ENCODE results near the gene RAB37. TPM values are rescaled to one million over a fixed set of nuclear protein-coding genes. Genes with fewer than 3 reads are reported as not detected.
A peak's percentile ranks its signal among the peaks of the same experiment; 100 is the strongest.

RAB37 gene
- total RNA-seq, 1 donor = 0.09 TPM

- TF ChIP-seq CTCF (IDR thresholded peaks at IDR 0.05; ENCODE audit: insufficient read depth, low read length) = no peak
- no peak for DNase-seq (ENCODE audit: low read depth)
- no peak overlapping the region for H3K4me3 ChIP-seq (ENCODE audit: low read depth, low read length)
Observed at GRCh38 chr17:74763565-74764387, 26.7 kb downstream of the RAB37 start.

- no peak overlapping the region for H3K4me3 ChIP-seq (ENCODE audit: low read depth, low read length)
- no peak for DNase-seq (ENCODE audit: low read depth)
- no peak for TF ChIP-seq CTCF (IDR thresholded peaks at IDR 0.05; ENCODE audit: insufficient read depth, low read length)
Observed at GRCh38 chr17:74764751-74765286, 27.8 kb downstream of the RAB37 start.

GRCh38 chr17:74766413-74766812, 29.4 kb downstream of the RAB37 start:
- H3K4me3 ChIP-seq (ENCODE audit: low read depth, low read length) = no peak overlapping the region
- DNase-seq (ENCODE audit: low read depth) = no peak
- TF ChIP-seq CTCF (IDR thresholded peaks at IDR 0.05; ENCODE audit: insufficient read depth, low read length) = no peak

GRCh38 chr17:74767111-74767516, 30.1 kb downstream of the RAB37 start:
- TF ChIP-seq CTCF (IDR thresholded peaks at IDR 0.05; ENCODE audit: insufficient read depth, low read length) = no peak
- H3K4me3 ChIP-seq (ENCODE audit: low read depth, low read length) = no peak overlapping the region
- no peak for DNase-seq (ENCODE audit: low read depth)

- no peak for TF ChIP-seq CTCF (IDR thresholded peaks at IDR 0.05; ENCODE audit: insufficient read depth, low read length)
- H3K4me3 ChIP-seq (ENCODE audit: low read depth, low read length) = no peak overlapping the region
- peak; percentile 74 for DNase-seq (ENCODE audit: low read depth)
Observed at GRCh38 chr17:74768069-74768762, 31.2 kb downstream of the RAB37 start.

- DNase-seq (ENCODE audit: low read depth) = no peak
- no peak for TF ChIP-seq CTCF (IDR thresholded peaks at IDR 0.05; ENCODE audit: insufficient read depth, low read length)
- no peak overlapping the region for H3K4me3 ChIP-seq (ENCODE audit: low read depth, low read length)
Observed at GRCh38 chr17:74768763-74769114, 31.7 kb downstream of the RAB37 start.
